NCI-H1092 treated with DMSO at 0.1 percent for 48 hours (cell line): ENCODE measurements around the gene KCNK15.
"Not testable (repeated sequence)": the region's sequence is repeated elsewhere in the genome, so short reads cannot be mapped to it uniquely, and the experiment has no call there.

Experiments
- DNase-seq: peaks from one replicate; lab custom pipeline; 2025; lab: John Stamatoyannopoulos, UW

KCNK15 gene

DNA sequence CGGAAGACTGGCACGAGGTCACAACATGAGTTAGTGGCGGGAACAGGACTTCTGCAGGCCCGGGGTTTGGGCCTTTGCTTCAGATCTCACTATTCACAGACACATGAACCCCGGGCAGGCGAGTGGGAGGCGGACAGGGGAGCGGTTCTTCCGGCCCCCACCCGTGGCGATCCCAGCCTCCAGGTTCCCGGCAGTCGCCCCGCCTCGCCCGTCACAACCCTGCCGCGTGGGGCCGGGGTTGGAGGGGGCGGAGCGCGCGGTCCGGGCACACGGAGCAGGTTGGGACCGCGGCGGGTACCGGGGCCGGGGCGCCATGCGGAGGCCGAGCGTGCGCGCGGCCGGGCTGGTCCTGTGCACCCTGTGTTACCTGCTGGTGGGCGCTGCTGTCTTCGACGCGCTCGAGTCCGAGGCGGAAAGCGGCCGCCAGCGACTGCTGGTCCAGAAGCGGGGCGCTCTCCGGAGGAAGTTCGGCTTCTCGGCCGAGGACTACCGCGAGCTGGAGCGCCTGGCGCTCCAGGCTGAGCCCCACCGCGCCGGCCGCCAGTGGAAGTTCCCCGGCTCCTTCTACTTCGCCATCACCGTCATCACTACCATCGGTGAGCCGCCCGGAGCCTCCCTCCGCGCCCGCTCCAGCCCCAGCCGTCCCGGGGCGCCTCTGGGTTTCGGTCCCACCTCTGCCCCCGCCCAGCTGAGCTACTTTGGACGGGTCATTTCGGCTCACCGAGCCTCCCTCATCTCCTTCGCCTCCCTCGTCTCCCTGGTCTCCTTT is at the start of gene KCNK15:
KCNK15 (plus strand) TSS at position 268 of the 769 bp plus-strand sequence; CDS start at position 314, 46 bp downstream.
- DNase-seq, result no peak

GRCh38 chr20:44696315-44696714 is 49.4 kb upstream of the KCNK15 start:
- no peak for DNase-seq

- DNase-seq, result not testable (repeated sequence)
Observed at GRCh38 chr20:44697041-44697440, 48.6 kb upstream of the KCNK15 start.

- no peak for DNase-seq
Observed at GRCh38 chr20:44698351-44698750, 47.3 kb upstream of the KCNK15 start.

DNA sequence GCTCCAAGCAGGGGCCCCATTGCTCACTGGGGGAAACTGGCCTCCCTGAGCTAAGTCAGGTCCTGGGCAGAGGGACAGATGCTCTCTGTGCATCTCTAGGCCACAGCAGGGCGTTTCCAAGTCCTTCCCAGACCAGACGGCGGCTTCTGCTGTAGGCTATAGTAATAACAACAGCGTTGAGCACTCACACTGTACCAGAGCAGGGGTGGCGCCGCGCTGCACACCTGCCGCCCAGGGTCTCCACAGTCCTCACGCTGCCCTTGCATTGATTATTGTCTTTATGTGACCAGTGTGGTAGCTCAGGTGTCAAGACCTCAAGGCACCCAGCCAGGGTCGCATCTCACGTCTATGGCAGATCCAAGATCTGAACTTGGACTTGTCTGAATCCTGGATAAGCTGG is 45.4 kb upstream of the KCNK15 start:
- DNase-seq, result peak; percentile 51

DNA sequence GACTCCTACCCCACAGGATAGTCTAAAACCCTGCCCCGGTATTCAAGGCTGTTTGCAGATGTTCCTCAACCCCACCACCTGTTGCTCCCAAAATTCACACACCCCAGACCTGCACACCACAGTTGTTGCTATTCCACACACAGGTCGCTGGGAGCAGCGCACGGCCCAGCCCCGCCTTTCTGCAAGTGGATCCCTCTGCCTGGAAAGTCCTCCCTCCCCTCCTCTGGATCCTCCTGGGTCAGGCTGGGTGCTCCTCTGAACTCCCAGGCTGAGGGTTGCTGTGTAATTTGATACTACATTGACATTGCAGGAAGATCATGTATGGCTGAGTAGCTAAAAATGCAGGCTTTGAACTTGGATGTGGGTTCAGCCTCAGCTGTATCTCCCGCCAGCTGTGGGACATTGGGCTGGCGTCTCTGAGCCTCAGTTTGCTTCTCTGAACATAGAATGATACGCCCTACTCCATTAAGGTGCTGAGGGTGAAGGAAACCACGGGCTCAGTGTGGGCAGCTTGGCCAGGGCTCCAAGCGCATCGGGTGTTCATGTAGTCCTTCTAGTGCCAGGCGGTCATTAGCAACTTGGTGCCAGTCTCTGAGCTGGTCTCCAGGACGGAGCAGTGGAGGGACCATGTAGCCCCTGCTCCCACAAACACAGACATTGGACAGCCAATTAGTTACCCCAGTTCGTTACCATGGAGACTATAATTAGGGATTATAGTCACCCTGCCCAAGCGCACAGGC is 44.4 kb upstream of the KCNK15 start:
- peak; percentile 20 for DNase-seq

DNA sequence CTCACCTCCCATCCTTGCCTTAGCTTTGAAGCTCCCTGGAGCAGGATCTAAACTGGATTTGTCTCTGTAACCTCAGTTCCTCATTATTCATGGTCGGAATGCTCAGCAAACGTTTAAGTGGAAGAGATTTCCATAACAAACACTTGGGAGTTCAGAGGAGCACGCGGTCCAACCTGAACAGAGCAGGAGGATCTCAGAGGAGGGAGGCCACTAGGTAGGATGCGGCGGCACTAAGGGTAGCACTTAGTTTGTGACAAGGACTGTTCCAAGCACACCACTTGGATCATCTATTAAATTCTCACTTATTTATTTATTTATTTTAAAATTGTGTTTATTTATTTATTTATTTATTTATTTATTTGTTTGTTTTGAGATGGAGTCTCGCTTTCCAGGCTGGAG is 43.8 kb upstream of the KCNK15 start:
- no peak for DNase-seq

DNA sequence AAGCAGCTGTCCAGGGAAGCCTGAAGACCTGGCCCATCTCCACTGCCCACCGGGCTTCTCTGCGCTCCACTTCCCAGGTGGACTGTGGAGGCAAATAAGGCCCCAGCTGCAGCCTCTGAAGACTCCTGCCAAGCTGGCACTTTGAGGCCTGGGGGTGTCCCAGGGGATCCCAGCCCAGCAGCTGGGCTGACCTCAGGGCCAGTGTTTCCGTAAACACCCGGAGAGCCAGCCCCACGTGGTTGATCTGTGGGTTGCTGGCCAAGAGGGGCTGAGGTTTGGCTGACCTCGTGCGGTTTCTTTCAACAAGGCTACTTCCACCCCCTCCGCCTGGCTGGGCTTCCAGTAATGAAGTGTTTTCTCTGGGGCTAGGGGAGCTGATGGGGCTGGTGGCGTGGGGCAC is 42.9 kb upstream of the KCNK15 start:
- peak; percentile 70 for DNase-seq

- DNase-seq, result no peak
Observed at GRCh38 chr20:44703183-44703925, 42.3 kb upstream of the KCNK15 start.

GRCh38 chr20:44703956-44704488 is 41.6 kb upstream of the KCNK15 start:
- no peak for DNase-seq

DNA sequence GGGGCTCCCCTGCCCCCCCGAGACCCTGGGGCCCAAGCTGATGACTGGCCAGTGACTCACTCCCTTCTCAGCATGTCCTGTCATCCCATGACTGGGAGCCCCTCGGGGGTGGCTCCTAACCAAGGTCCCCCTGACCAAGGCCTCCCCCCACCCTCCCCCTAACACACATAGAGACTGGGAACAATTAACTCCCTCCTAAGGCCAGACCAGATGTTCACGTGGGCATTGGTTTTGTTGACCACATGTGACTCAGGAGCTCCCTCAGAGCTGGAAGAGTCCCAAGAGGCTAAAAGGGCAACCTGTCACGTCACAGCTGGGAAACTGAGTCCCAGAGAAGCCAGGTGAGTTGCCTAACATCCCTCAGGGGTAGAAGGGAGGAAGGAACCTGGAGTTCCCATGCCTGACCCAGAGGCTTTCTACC is 41.1 kb upstream of the KCNK15 start:
- DNase-seq, result no peak

DNA sequence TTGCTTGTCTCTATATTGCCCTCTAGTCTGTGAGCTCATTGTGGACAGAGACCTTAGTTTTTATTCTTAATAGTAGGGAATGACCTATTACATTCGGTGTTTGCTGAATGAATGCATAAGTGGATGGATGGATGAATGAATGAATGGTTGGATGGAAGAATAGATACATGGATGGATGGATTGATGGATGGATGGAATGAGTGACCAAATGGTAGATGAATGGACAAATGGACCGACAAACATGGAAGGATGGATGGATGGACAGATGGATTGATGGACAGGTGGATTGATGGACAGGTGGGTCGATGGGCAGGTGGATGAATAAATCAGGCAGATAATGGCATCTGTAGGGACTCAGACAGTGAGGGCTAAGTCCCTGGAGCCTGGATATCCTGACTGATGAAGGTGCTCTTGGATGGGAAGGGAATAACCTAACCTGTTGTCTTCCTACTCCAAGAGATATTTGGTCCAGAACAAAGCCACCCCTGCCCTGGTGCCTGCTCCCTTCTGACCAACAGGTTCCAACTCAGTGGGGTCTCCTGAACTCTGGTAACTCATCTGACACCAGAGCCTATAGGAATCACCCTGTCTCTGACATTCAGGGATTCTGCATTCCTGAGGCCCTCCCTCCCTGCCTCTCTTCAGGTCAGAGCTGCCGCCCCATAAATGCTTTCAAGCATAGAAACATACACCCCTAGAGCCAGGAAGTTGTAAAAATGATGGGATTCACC is 40.1 kb upstream of the KCNK15 start:
- DNase-seq, result no peak

GRCh38 chr20:44706301-44707017 is 39.2 kb upstream of the KCNK15 start:
- DNase-seq, result peak; percentile 53

DNA sequence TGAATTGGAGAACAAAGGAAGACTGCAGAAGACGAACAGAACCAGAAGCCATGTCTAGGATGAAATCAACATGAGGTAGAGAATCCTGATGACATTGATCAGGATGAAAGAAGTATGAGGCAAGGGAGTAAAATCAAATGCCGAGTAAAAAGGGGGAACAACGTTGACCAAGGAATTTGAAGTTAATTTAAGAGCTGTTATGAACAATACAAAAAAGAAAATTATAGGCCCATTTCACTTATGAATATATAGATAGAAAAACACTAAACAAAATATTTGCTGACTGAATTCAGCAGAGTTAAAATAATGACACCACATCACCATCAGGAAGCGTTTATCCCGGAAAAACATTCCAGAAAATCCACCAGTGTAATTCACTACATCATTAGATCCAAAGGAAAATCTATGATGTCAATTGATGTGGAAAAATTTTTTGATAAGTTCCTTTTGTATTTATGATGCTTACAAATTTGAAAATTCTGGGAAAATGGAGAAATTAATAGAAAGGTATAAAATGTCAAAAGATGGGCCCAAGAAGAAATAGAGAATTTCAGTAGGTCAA is 38.6 kb upstream of the KCNK15 start:
- DNase-seq, result no peak

DNA sequence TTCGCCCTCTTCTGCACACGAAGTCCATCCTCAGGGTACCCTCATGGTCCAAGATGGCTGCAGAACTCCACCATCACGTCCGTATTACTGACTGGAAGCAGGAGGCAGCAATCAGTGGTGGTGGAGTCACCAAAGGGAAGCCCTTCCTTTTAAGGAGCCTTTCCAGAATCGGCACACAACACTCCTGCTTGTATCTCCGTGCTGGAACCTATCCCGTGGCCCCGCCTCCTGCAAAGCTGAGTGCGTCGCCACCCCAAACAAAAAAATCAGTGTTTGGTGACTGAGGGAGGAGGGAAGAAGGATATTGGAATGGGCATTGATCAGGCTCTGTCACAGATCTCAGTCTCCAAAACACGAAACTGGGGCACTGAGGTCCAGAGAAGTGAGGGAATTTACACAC is 36.3 kb upstream of the KCNK15 start:
- no peak for DNase-seq

DNA sequence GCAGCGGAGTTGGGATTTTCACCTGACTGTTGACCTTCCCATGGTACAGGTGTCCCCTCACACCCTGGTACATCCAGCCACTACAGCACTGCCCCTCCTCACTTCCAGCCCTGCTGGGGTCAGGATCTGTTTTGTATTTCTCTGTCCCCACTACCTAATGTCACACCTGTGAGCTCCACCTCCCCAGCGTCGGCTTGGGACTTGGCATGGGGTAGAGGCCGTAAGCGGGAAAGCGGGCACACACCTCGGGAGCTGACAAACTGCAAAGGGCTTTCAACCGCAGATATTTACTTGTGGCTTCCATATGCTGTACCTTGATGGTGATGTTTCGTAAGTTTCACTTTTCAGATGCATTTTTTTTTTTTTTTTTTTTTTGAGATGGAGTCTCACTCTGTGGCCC is 35.9 kb upstream of the KCNK15 start:
- no peak for DNase-seq

DNA sequence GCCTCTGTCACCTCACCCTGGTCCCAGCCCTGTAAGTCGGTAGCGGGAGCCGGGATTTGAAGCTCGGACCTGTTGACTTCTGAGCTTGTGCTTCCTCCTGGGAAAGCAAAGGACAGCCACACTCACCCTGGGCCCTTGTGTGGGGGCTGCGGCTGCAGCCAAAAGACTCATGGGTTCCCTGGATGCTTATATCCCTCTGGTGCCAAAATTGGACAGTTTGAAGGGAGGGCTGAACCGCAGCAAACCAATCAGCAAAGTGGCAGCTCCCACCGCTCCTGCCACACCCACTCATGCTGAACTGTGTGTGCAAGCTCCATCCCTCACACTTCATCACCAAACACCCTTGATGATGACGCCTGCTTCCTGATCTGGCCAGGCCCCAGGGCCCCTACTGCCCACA is 34.4 kb upstream of the KCNK15 start:
- DNase-seq, result no peak

DNA sequence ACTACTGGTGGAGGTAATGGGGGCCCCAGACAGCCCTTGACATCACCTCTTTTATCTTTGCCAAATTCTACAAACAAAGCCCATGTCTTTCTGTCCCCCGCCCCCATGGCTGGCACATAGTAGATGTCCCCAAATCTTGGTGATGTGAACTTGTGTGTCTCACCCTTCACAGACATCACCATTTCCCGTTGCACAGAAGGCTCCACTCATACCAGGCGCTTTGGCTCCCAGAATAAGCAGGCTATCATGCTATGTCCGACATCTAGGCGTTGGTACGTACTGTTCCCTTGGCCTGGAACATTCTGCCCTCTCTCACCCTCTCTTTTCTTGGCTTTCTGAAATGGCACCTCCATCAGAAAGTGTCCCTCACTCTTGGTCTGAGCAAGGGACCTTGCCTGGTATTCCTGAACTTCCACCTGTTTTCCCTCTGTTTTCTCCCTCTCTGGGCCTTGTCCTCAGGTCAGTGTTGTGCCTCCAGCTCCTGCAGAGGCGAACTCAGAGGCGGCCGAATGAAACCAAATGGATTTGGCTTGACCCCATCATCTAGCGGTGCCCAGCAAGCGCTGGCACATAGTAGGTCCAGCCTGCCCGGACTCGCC is 31.5 kb upstream of the KCNK15 start:
- DNase-seq, result no peak

GRCh38 chr20:44714701-44715498 is 30.8 kb upstream of the KCNK15 start, which contains the start of gene CCN5:
Gene CCN5 (plus strand): TSS chr20:44715369. CDS start chr20:44715391, 22 bp downstream.
- DNase-seq, result peak; percentile 42
